HEK293T (cell line): ENCODE data around the gene PYGB.

ENCODE experiments used
- CTCF ChIA-PET: fragments of 350-600 bp; formaldehyde crosslinking; extraction: SDS; loops from one replicate; lab custom pipeline; 2021; ENCODE audit warnings: antibody characterized with exemption, inconsistent platforms; lab: Yijun Ruan, JAX
- POLR2A ChIA-PET: fragments of 350-600 bp; formaldehyde crosslinking; extraction: SDS; loops from one replicate; lab custom pipeline; 2020; ENCODE audit warnings: antibody characterized with exemption, inconsistent platforms; lab: Yijun Ruan, JAX
- DNase-seq: peaks from one replicate; pipeline ENCODE4 v3.0.0; 2012; ENCODE audit warnings: mixed read lengths; ENCODE audit errors: extremely low spot score
- ARNT ChIP-seq: fragments of 450-650 bp; IDR thresholded peaks from 2 replicates; pipeline ENCODE4 v1.6.1; 2017; ENCODE audit warnings: mild to moderate bottlenecking
- BHLHE40 ChIP-seq: fragments of 450-650 bp; IDR thresholded peaks from 2 replicates; pipeline ENCODE4 v1.6.1; 2016; ENCODE audit warnings: mild to moderate bottlenecking, moderate library complexity, borderline replicate concordance
- CTBP1 ChIP-seq: fragments of 450-650 bp; IDR thresholded peaks from 2 replicates; pipeline ENCODE4 v1.6.1; 2016; ENCODE audit warnings: borderline replicate concordance
- ELF4 ChIP-seq: fragments of 450-650 bp; IDR thresholded peaks from 2 replicates; pipeline ENCODE4 v1.6.1; 2017; ENCODE audit warnings: antibody characterized with exemption
- FOXA1 ChIP-seq: fragments of 450-650 bp; IDR thresholded peaks from 2 replicates; pipeline ENCODE4 v1.6.1; 2016; ENCODE audit warnings: mild to moderate bottlenecking
- FOXK2 ChIP-seq: fragments of 450-650 bp; IDR thresholded peaks from 2 replicates; pipeline ENCODE4 v1.6.1; 2016; ENCODE audit warnings: mild to moderate bottlenecking
- FOXM1 ChIP-seq: fragments of 450-650 bp; IDR thresholded peaks from 2 replicates; pipeline ENCODE4 v1.6.1; 2017; ENCODE audit warnings: mild to moderate bottlenecking, borderline replicate concordance
- HDGF ChIP-seq: fragments of 450-650 bp; IDR thresholded peaks from 2 replicates; pipeline ENCODE4 v1.6.1; 2017; ENCODE audit warnings: antibody characterized with exemption, borderline replicate concordance
- L3MBTL2 ChIP-seq: fragments of 450-650 bp; conservative IDR thresholded peaks from 2 replicates; pipeline ENCODE4 v1.6.1; 2016; ENCODE audit warnings: mild to moderate bottlenecking
- LEF1 ChIP-seq: fragments of 450-650 bp; IDR thresholded peaks from 2 replicates; pipeline ENCODE4 v1.6.1; 2017; ENCODE audit warnings: mild to moderate bottlenecking, borderline replicate concordance
- NFRKB ChIP-seq: fragments of 450-650 bp; IDR thresholded peaks from 2 replicates; pipeline ENCODE4 v1.6.1; 2016; ENCODE audit warnings: mild to moderate bottlenecking, moderate library complexity
- SP1 ChIP-seq: fragments of 450-650 bp; IDR thresholded peaks from 2 replicates; pipeline ENCODE4 v1.6.1; 2017
- SUZ12 ChIP-seq: fragments of 450-650 bp; IDR thresholded peaks from 2 replicates; pipeline ENCODE4 v1.6.1; 2016; ENCODE audit warnings: mild to moderate bottlenecking
- TARDBP ChIP-seq: fragments of 450-650 bp; IDR thresholded peaks from 2 replicates; pipeline ENCODE4 v1.6.1; 2016
- ZNF384 ChIP-seq: fragments of 450-650 bp; IDR thresholded peaks from 2 replicates; pipeline ENCODE4 v1.6.1; 2016
- TF ChIP-seq, protein P1 (sequence below): fragments of 450-650 bp; IDR thresholded peaks from 2 replicates; pipeline ENCODE4 v1.6.1; 2016

Gene PYGB

DNA sequence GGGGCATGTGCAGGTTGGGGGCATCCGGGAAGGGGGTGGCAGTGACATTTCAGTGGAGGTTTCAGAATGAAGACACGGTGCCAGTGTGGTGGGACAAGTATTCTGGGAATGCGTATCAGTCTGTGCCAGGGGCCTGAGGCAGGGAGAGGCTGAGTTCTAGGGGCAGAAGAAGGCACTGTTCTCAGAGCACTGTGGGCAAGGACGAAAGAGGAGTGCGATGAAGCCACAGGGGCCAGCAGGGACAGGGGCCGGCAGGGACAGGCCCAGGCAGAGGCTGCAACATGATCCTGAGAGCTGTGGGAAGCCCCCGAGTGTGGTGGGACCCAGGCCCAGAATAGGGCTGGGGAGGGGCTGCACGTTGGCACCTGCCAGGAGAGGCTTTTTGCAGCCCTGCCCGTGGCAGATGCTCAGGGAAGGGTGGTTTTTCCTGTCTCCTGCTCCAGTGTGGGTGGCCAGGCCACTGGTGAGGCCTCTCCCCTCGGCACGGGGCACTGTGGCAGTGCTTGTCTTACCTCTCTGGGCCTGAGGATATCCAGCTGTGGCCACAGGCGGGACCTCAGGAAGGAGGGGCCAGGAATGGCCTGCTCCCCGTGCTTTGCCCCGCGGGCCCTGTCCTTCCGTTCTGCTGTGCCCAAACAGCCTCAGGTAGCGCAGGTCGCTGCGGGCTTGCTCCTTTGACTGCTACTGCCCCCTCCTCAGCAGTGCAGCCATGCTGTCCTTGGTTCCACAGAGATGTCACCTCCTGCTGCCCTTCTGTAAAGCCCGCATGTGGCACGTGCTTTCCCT, 42.4 kb upstream of the PYGB start:
- POLR2A ChIA-PET, result no interaction called here
- no peak for DNase-seq
- CTCF ChIA-PET, result no interaction called here
- TF ChIP-seq SP1 (no peak), ARNT (no peak), NFRKB (no peak), FOXM1 (no peak), ELF4 (no peak), FOXA1 (no peak), CTBP1 (no peak), FOXK2 (no peak)

DNA sequence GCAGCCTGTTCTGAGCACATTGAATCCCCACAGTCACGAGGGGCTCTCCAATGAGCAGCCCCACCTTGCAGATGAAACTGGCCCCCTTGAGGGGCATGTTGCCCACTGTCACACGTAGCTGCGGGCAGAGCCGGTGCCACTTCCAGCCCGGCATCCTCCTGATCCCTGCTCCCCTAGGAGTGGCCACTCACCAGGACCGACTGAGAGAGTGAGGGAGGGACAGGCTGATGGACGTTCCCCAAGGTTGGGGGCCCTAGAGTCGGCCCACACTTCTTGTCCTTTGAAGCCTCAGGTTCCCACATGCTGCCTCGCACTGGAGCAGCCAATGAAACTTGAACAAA, 41.9 kb upstream of the PYGB start:
- DNase-seq, result no peak
- TF ChIP-seq SP1 (no peak), SUZ12 (no peak), HDGF (no peak), FOXK2 (no peak), ARNT (no peak), NFRKB (no peak)
- POLR2A ChIA-PET, result no interaction called here
- CTCF ChIA-PET, result no interaction called here

DNA sequence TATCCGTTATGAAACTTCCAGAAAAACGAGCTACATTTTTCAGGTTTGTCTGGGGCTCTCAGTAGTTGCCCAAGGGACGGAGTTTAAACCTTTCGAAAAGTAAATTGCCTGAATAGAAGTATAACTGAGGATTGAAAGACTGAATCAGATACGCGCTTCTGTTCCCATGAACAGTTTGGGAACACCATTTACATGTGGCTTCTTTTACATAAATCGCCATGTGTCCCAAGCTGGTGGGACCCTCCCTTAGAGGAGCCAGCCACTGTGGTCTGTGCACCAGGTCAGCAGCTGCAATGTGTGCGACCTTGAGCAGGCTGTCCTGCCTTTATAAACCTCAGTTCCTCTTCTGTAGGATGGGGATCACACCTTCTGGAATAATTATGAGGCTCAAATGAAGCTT, 41.3 kb upstream of the PYGB start:
- ChIA-PET CTCF (no interaction called here), POLR2A (no interaction called here)
- no peak for DNase-seq
- no peak for TF ChIP-seq SUZ12
- no peak for TF ChIP-seq HDGF
- no peak for TF ChIP-seq LEF1
- no peak for TF ChIP-seq ZNF384
- no peak for TF ChIP-seq FOXK2
- no peak for TF ChIP-seq FOXA1
- no peak for TF ChIP-seq NFRKB
- no peak for TF ChIP-seq FOXM1
- TF ChIP-seq L3MBTL2, result no peak
- TF ChIP-seq BHLHE40, result no peak
- TF ChIP-seq SP1, result no peak
- no peak for TF ChIP-seq CTBP1
- no peak for TF ChIP-seq ELF4
- no peak for TF ChIP-seq TARDBP

DNA sequence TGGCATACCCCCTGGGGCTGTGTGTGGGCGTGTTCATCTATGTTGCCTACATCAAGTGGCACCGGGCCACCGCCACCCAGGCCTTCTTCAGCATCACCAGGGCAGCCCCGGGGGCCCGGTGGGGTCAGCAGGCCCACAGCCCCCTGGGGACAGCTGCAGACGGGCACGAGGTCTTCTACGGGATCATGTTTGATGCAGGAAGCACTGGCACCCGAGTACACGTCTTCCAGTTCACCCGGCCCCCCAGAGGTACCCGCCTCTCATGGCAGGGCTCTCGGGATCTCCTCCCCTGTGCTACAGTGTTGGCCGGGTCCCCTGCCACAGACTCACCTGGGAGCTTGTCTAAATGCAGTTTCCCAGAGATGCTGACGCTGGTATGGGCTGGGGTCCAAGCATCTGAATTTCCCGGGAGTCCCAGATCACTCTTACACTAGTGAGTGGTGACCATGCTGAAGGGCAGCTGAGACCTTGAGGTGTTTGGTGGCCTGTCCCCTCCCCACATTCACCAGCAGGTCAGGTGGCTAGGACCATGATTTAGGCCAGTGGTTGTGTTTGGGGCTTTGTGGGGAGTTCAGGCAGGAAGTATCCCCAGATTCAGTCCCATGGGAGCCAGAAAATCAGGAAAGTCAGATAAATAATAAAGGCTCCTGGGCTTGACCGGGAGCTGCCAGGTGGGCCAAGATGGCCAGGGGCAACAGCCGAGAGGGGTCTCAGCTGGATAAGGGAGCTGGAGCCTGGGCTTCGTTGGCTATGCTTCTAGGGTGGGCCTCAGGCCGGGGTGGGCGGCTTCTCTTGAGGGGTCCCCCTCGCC, 40.5 kb upstream of the PYGB start:
- DNase-seq, result no peak
- TF ChIP-seq SP1 (no peak), BHLHE40 (no peak), SUZ12 (no peak), ARNT (no peak), FOXK2 (no peak), L3MBTL2 (no peak), FOXA1 (no peak), ZNF384 (no peak), CTBP1 (no peak), ELF4 (no peak), NFRKB (no peak), LEF1 (no peak), HDGF (no peak), FOXM1 (no peak), TARDBP (no peak)
- TF ChIP-seq, protein P1, sequence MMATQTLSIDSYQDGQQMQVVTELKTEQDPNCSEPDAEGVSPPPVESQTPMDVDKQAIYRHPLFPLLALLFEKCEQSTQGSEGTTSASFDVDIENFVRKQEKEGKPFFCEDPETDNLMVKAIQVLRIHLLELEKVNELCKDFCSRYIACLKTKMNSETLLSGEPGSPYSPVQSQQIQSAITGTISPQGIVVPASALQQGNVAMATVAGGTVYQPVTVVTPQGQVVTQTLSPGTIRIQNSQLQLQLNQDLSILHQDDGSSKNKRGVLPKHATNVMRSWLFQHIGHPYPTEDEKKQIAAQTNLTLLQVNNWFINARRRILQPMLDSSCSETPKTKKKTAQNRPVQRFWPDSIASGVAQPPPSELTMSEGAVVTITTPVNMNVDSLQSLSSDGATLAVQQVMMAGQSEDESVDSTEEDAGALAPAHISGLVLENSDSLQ, result no peak
- CTCF ChIA-PET, result no interaction called here
- POLR2A ChIA-PET, result interaction anchor here (0.6 kb wide), 1 partner anchor 12 kb away, joined by 3 read pairs; the partner anchor contains the start of gene ENTPD6

DNA sequence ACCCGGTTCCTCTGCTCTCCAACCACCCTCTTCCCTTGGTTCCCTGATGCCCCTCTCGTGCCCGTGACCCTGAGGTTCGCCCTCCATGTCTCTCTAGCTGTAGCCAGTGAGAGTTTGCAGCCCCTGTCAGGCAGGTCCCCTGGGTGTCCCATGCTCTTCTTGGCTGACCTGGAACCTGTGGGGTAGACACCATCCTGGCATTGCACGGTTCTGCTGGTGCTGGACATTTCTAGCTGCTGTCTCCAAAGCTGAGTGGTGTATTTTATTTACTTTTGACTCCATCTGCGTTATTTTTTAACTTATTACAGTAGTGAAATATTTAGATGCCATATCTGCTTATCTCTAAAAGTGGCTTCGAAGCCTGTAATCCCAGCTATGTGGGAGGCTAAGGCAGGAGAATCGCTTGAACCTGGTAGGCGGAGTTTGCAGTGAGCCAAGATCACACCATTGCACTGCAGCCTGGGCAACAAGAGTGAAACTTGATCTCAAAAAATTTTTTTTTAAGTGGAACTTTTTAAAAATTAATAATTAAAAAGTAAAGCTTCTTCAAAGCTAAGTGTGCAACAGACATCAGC, 39.8 kb upstream of the PYGB start:
- POLR2A ChIA-PET, result interaction anchor here (0.6 kb wide), 1 partner anchor 13 kb away, joined by 3 read pairs; the partner anchor contains the start of gene ENTPD6

DNA sequence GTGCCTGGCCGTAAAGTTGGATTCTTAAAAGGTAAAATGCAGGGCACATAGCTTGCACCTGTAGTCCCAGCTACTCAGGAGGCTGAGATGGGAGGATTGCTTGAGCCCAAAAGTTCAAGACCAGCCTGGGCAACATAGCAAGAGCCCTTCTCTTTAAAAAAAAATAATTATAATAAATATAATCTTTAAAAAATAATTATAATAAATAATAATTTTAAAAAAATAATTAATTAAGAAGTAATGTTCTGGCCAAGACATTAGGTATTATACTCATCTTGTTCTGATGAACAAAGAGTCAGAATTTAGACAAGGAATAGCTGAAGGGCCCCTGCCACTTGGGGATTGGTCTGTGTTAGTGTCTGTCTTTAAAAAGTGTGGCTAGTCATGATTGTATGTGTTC, 38.5 kb upstream of the PYGB start:
- no peak for TF ChIP-seq ZNF384
- TF ChIP-seq HDGF, result no peak
- TF ChIP-seq NFRKB, result no peak
- no peak for TF ChIP-seq TARDBP
- TF ChIP-seq FOXM1, result no peak
- TF ChIP-seq LEF1, result no peak
- TF ChIP-seq FOXK2, result no peak
- no peak for TF ChIP-seq SUZ12
- no peak for TF ChIP-seq ARNT
- no peak for TF ChIP-seq L3MBTL2
- no peak for TF ChIP-seq BHLHE40
- TF ChIP-seq, protein P1, result no peak
- TF ChIP-seq FOXA1, result no peak
- TF ChIP-seq CTBP1, result no peak
- no peak for TF ChIP-seq ELF4
- TF ChIP-seq SP1, result no peak
- CTCF ChIA-PET, result no interaction called here
- no peak for DNase-seq
- POLR2A ChIA-PET, result no interaction called here

More for the DNA sequence above, 39.8 kb upstream of the PYGB start:
- TF ChIP-seq LEF1 (no peak), TARDBP (no peak), HDGF (no peak), SUZ12 (no peak), ELF4 (no peak), ZNF384 (no peak)
- TF ChIP-seq, protein P1, result no peak
- no peak for DNase-seq
- CTCF ChIA-PET, result no interaction called here
